HG02870 (cell line): ENCODE data around the gene TRIM51G.
"Not testable (repeated sequence)": the region's sequence is repeated elsewhere in the genome, so short reads cannot be mapped to it uniquely, and the experiment has no call there.

Source experiments
- ATAC-seq: cut with Tn5 transposase; IDR thresholded peaks from one replicate; pipeline ENCODE4 v1.9.1; 2021; ENCODE audit warnings: mild to moderate bottlenecking, moderate library complexity; ENCODE audit not compliant: unreplicated experiment

Gene TRIM51G, protein sequence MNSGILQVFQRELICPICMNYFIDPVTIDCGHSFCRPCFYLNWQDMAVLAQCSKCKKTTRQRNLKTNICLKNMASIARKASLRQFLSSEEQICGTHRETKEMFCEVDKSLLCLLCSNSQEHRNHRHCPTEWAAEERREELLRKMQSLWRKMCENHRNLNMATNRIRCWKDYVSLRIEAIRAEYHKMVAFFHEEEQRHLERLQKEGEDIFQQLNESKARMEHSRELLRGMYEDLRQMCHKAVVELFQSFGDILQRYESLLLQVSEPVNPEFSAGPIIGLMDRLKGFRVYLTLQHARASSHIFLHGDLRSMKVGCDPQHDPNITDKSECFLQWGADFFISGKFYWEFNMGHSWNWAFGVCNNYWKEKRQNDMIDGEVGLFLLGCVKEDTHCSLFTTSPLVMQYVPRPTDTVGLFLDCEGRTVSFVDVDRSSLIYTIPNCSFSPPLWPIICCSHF

GRCh38 chr11:48983785-48984184, at the start of gene TRIM51G:
TSS of gene TRIM51G (minus strand) at chr11:48983885. CDS start at chr11:48981695, 2,190 bp downstream.
- ATAC-seq: not testable (repeated sequence)

GRCh38 chr11:49028523-49028922, 44.8 kb upstream of the TRIM51G start, which contains the start of gene TRIM49B:
TSS of gene TRIM49B (plus strand) at chr11:49028823. CDS start at chr11:49031600, 2,777 bp downstream.
- ATAC-seq: not testable (repeated sequence)

DNA sequence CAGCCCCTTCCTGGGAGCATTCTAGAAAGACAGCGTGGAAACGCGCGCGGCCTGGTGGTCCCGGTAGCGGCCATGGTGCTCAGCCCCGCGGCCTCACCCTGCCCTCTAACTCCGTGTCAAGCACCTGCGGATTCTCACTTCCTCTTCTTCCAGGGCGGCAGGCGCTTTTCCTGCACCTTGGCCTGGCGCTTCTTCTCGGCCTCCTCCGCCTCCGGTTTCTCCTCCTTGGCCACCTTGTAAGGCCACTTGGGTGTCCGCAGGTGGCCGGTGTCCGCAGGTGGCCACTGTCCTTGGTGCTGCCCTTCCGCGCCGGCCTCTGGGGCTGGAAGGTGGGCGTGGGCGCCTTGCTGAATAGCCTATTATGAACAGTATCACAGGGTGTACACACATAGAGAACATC, 15.1 kb downstream of the TRIM51G start:
- not testable (repeated sequence) for ATAC-seq

DNA sequence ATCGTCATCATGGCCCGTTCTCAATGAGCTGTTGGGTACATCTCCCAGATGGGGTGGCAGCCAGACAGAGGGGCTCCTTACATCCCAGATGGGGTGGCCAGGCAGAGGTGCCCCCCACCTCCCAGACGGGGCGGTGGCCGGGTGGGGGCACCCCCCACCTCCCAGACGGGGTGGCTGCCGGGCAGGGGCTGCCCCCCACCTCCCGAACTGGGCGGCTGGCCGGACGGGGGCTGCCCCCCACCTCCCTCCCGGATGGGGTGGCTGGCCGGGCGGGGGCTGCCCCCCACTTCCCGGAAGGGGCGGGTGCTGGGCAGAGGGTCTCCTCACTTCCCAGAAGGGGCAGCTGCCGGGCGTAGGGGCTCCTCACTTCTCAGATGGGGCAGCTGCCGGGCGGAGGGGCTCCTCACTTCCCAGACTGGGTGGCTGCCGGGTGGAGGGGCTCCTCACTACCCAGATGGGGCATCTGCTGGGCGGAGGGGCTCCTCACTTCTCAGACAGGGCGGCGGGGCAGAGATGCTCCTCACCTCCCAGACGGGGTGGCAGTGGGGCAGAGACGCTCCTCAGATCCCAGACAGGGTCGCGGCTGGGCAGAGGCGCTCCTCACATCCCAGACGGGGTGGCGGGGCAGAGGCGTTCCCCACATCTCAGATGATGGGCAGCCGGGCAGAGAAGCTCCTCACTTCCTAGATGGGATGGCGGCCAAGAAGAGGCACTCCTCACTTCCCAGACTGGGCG, 28.2 kb downstream of the TRIM51G start:
- not testable (repeated sequence) for ATAC-seq

DNA sequence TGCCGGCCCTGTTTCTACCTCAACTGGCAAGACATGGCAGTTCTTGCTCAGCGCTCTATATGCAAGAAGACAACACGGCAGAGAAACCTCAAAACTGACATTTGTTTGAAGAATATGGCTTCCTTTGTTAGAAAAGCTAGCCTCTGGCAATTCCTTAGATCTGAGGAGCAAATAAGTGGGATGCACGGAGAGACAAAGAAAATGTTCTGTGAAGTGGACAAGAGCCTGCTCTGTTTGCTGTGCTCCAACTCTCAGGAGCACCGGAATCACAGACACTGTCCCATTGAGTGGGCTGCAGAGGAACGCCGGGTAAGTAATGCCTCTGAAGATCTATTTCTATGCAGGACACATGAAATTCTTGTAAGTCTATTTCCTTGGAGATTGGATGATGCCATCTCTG, 37.9 kb downstream of the TRIM51G start:
- not testable (repeated sequence) for ATAC-seq
